Liver (tissue), 9 donors: ENCODE measurements around the gene ADAT2. TPM values are rescaled to one million over a fixed set of nuclear protein-coding genes. Genes with fewer than 3 reads are reported as not detected.

ENCODE experiments used
- DNase-seq: peaks from one replicate; pipeline ENCODE4 v3.0.0-alpha.2; 2017; ENCODE audit warnings: low spot score
- H3K27ac ChIP-seq, 2 donors: one replicate each; pipeline ENCODE4 v1.7.0; 2013; ENCODE audit warnings: inconsistent platforms in 2 of 2, low read length in 2 of 2, control low read depth in 1 of 2, low read depth in 1 of 2, mild to moderate bottlenecking in 1 of 2
- H3K27me3 ChIP-seq, 4 donors: one replicate each; pipeline versions ENCODE4 v1.6.1 to v1.7.0; 2013; ENCODE audit warnings: low read length in 3 of 4, inconsistent platforms in 1 of 4, mild to moderate bottlenecking in 1 of 4, moderate library complexity in 1 of 4; ENCODE audit not compliant: control insufficient read depth in 4 of 4, insufficient read depth in 4 of 4
- H3K36me3 ChIP-seq, 4 donors: one replicate each; pipeline versions ENCODE4 v1.6.1 to v1.7.0; 2013; ENCODE audit warnings: low read length in 3 of 4, mild to moderate bottlenecking in 3 of 4, low read depth in 1 of 4, moderate library complexity in 1 of 4; ENCODE audit not compliant: control insufficient read depth in 4 of 4, insufficient read depth in 3 of 4
- H3K4me1 ChIP-seq, 4 donors: one replicate each; pipeline versions ENCODE4 v1.6.1 to v1.7.0; 2013; ENCODE audit warnings: low read length in 3 of 4, mild to moderate bottlenecking in 3 of 4, moderate library complexity in 1 of 4; ENCODE audit not compliant: control insufficient read depth in 4 of 4, insufficient read depth in 4 of 4
- H3K4me3 ChIP-seq, 3 donors: one replicate each; pipeline versions ENCODE4 v1.6.1 to v1.7.0; 2013; ENCODE audit warnings: low read length in 3 of 3, control low read depth in 1 of 3, low read depth in 1 of 3, mild to moderate bottlenecking in 1 of 3
- H3K9ac ChIP-seq, 2 donors: one replicate each; pipeline ENCODE4 v1.7.0; 2013; ENCODE audit warnings: low read length in 2 of 2, mild to moderate bottlenecking in 2 of 2, moderate library complexity in 2 of 2, control low read depth in 1 of 2, low read depth in 1 of 2
- H3K9me3 ChIP-seq, 4 donors: one replicate each; pipeline versions ENCODE4 v1.6.1 to v1.7.0; 2013; ENCODE audit warnings: low read length in 3 of 4; ENCODE audit not compliant: control insufficient read depth in 4 of 4
- ATF3 ChIP-seq: IDR thresholded peaks from 2 replicates; pipeline ENCODE4 v1.6.1; 2016; ENCODE audit warnings: antibody characterized with exemption
- CTCF ChIP-seq: fragments of 150-350 bp; IDR thresholded peaks from 2 replicates; pipeline ENCODE4 v1.5.1; 2017; ENCODE audit warnings: improper control_type of control experiment, low read depth, low read length; ENCODE audit not compliant: missing input control
- EGR1 ChIP-seq, 2 donors: IDR thresholded peaks; 2 replicates each; pipeline ENCODE4 v1.6.1; 2016 to 2018; ENCODE audit warnings: antibody characterized with exemption in 2 of 2, low read depth in 2 of 2
- FOXA1 ChIP-seq: IDR thresholded peaks from 2 replicates; pipeline ENCODE4 v1.6.1; 2016; ENCODE audit warnings: antibody characterized with exemption
- HNF4A ChIP-seq, 2 donors: conservative IDR thresholded peaks; 2 replicates each; pipeline ENCODE4 v1.6.1; 2016; ENCODE audit warnings: antibody characterized with exemption in 2 of 2, mild to moderate bottlenecking in 2 of 2
- HNF4G ChIP-seq: IDR thresholded peaks from 2 replicates; pipeline ENCODE4 v1.6.1; 2016; ENCODE audit warnings: antibody characterized with exemption
- JUND ChIP-seq, 2 donors: IDR thresholded peaks; 2 replicates each; pipeline ENCODE4 v1.6.1; 2016; ENCODE audit warnings: antibody characterized with exemption in 2 of 2
- MAX ChIP-seq: IDR thresholded peaks from 2 replicates; pipeline ENCODE4 v1.6.1; 2016; ENCODE audit warnings: antibody characterized with exemption
- NR2F2 ChIP-seq: IDR thresholded peaks from 2 replicates; pipeline ENCODE4 v1.6.1; 2016; ENCODE audit warnings: antibody characterized with exemption
- RAD21 ChIP-seq, 2 donors: IDR thresholded peaks; 2 replicates each; pipeline ENCODE4 v1.6.1; 2016; ENCODE audit warnings: antibody characterized with exemption in 2 of 2, mild to moderate bottlenecking in 2 of 2
- REST ChIP-seq: IDR thresholded peaks from 2 replicates; pipeline ENCODE4 v1.6.1; 2016; ENCODE audit warnings: antibody characterized with exemption, mild to moderate bottlenecking
- RXRA ChIP-seq, 2 donors: IDR thresholded peaks; 2 replicates each; pipeline ENCODE4 v1.6.1; 2017 to 2018; ENCODE audit warnings: antibody characterized with exemption in 2 of 2, mild to moderate bottlenecking in 1 of 2
- SP1 ChIP-seq: IDR thresholded peaks from 2 replicates; pipeline ENCODE4 v1.6.1; 2018; ENCODE audit warnings: antibody characterized with exemption, mild to moderate bottlenecking
- TAF1 ChIP-seq: conservative IDR thresholded peaks from 2 replicates; pipeline ENCODE4 v1.6.1; 2016; ENCODE audit warnings: antibody characterized with exemption, mild to moderate bottlenecking
- YY1 ChIP-seq: IDR thresholded peaks from 2 replicates; pipeline ENCODE4 v1.6.1; 2016; ENCODE audit warnings: antibody characterized with exemption, mild to moderate bottlenecking
- ZBTB33 ChIP-seq: IDR thresholded peaks from 2 replicates; pipeline ENCODE4 v1.6.1; 2016; ENCODE audit warnings: antibody characterized with exemption
- WGBS: extraction: QIAGEN DNeasy Blood & Tissue Kit; methylation state at CpG from one replicate; pipeline ENCODE4 v1.1.7; 2013; 5-methylcytosine and 5-hydroxymethylcytosine counted together
- polyA plus RNA-seq, 2 donors: library from polyadenylated mRNA; stranded (reverse) in 1 of 2; unstranded in 1 of 2; fragments of 200-250 nt in 1 of 2; fragments of >200 nt in 1 of 2; fragmentation: Nextera tagmentation in 1 of 2; extraction: Ambion mirVana in 1 of 2; gene quantifications; one replicate each; pipeline versions ENCODE4 v1.2.1 to v1.2.3, GENCODE V29; 2013 to 2015
- total RNA-seq, 2 donors: library from RNA; depleted of rRNA; stranded (reverse); fragments of >200 nt; gene quantifications; one replicate each; pipeline ENCODE4 v1.2.3, GENCODE V29; 2014
- donor health status: healthy.
- donor health status: healthy.
- donor health status: healthy.
- donor health status: healthy.
- donor health status: healthy.

Gene ADAT2
- total and polyA plus RNA-seq, 4 donors = 1.4 to 3.7 (median 2.5) TPM

- Histone ChIP-seq H3K27ac (no peak overlapping the region), H3K4me1 (no peaks in the 10 kb centered on the region), H3K27me3 (no peaks in the 10 kb centered on the region), H3K4me3 (no peak overlapping the region), H3K36me3 (peaks cover 0 to 12% (median 5%) of the 10 kb centered on the region in 4 donors), H3K9ac (no peak overlapping the region), H3K9me3 (no peaks in the 10 kb centered on the region)
- DNase-seq = no peak
- 96% methylated on average over 2 of the region's 2 CpGs for WGBS
- TF ChIP-seq RAD21 (IDR thresholded peaks at IDR 0.05) = no peak
- no peak for TF ChIP-seq JUND (IDR thresholded peaks at IDR 0.05)
- no peak for TF ChIP-seq YY1
- no peak for TF ChIP-seq NR2F2
- TF ChIP-seq ATF3 = no peak
- TF ChIP-seq SP1 = no peak
Measured at GRCh38 chr6:143482593-143482992, 32.1 kb upstream of the ADAT2 start.

- Histone ChIP-seq H3K4me3 (no peak overlapping the region), H3K27ac (no peak overlapping the region), H3K27me3 (no peaks in the 10 kb centered on the region), H3K4me1 (no peaks in the 10 kb centered on the region), H3K9me3 (no peaks in the 10 kb centered on the region), H3K36me3 (peaks cover 2 to 20% (median 9%) of the 10 kb centered on the region in 4 donors), H3K9ac (no peak overlapping the region)
- DNase-seq = no peak
- TF ChIP-seq MAX = no peak
- no peak for TF ChIP-seq REST
- no peak for TF ChIP-seq HNF4A (conservative IDR thresholded peaks at IDR 0.05)
- no peak for TF ChIP-seq NR2F2
- no peak for TF ChIP-seq RXRA (IDR thresholded peaks at IDR 0.05)
- no peak for TF ChIP-seq EGR1 (IDR thresholded peaks at IDR 0.05; ENCODE audit: low read depth in 2 of 2)
- 95% methylated on average over 3 of the region's 3 CpGs for WGBS
Measured at GRCh38 chr6:143478479-143479062, 28.1 kb upstream of the ADAT2 start.

- no peak for DNase-seq
- Histone ChIP-seq H3K36me3 (peaks cover 2 to 32% (median 12%) of the 10 kb centered on the region in 4 donors), H3K27ac (no peak overlapping the region), H3K4me1 (no peaks in the 10 kb centered on the region), H3K4me3 (no peak overlapping the region), H3K27me3 (no peaks in the 10 kb centered on the region), H3K9ac (no peak overlapping the region), H3K9me3 (no peaks in the 10 kb centered on the region)
- 97% methylated on average over 1 of the region's 1 CpG for WGBS
- TF ChIP-seq TAF1 (no peak), ZBTB33 (no peak), RXRA (IDR thresholded peaks at IDR 0.05) (no peak), MAX (no peak), YY1 (no peak), HNF4G (no peak), JUND (IDR thresholded peaks at IDR 0.05) (no peak), REST (no peak), FOXA1 (no peak), CTCF (no peak), SP1 (no peak), EGR1 (IDR thresholded peaks at IDR 0.05; ENCODE audit: low read depth in 2 of 2) (no peak)
Measured at GRCh38 chr6:143476545-143476944, 26.1 kb upstream of the ADAT2 start.
